GM12878 (cell line): ENCODE measurements around the gene METTL18. TPM values are rescaled to one million over a fixed set of nuclear protein-coding genes. Genes with fewer than 3 reads are reported as not detected.

Experiments used
- ATAC-seq: fragments of 200-7000 bp; cut with Tn5 transposase; 3 replicates; pipeline ENCODE4 v1.9.1; 2020; ENCODE audit warnings: mild to moderate bottlenecking, moderate library complexity
- BruUV-seq: library from RNA; stranded (reverse); fragments of 400-500 nt; replicated peaks from 2 replicates; lab custom pipeline; 2021; lab: Mats Ljungman, UMichigan
- CTCF ChIA-PET: fragments of 300-600 bp; sonication (Branson Sonifier 250); formaldehyde crosslinking; extraction: SDS; loops from one replicate; lab custom pipeline; 2021; ENCODE audit warnings: inconsistent platforms; lab: Yijun Ruan, JAX
- POLR2A ChIA-PET: fragments of 350-600 bp; formaldehyde crosslinking; extraction: SDS; loops from one replicate; lab custom pipeline; 2021; ENCODE audit warnings: inconsistent platforms; lab: Charles Lee
- RAD21 ChIA-PET: fragments of 300-600 bp; sonication (Branson Sonifier 250); formaldehyde crosslinking; loops from one replicate; lab custom pipeline; 2023; ENCODE audit warnings: antibody characterized with exemption; ENCODE audit not compliant: unreplicated experiment; lab: Charles Lee
- SMC1A ChIA-PET: fragments of 300-600 bp; sonication (Branson Sonifier 250); formaldehyde crosslinking; loops from one replicate; lab custom pipeline; 2023; ENCODE audit not compliant: unreplicated experiment, uncharacterized antibody; lab: Charles Lee
- DNase-seq: peaks from one replicate; pipeline ENCODE4 v3.0.0-alpha.2; 2011; ENCODE audit warnings: low read depth, low spot score
- FAIRE-seq: peaks from 3 replicates; lab custom pipeline; 2011; peaks lifted over from hg19 to GRCh38; lab: Jason Lieb, UNC
- H2AFZ ChIP-seq: 2 replicates; pipeline ENCODE4 v1.6.0; 2011; ENCODE audit warnings: low read depth, low read length, control low read depth; ENCODE audit not compliant: control insufficient read depth
- H3K27ac ChIP-seq: 2 replicates; pipeline ENCODE4 v1.5.1; 2011; ENCODE audit warnings: control low read depth; ENCODE audit not compliant: control insufficient read depth, insufficient read depth
- H3K27me3 ChIP-seq, 2 experiments: replicated peaks in 1 of 2; 2 replicates each; pipeline versions ENCODE4 v1.6.0 to v1.6.1; 2011; ENCODE audit warnings: low read length in 1 of 2; ENCODE audit not compliant: control insufficient read depth in 2 of 2, insufficient read depth in 2 of 2
- H3K36me3 ChIP-seq, 2 experiments: 2 replicates each; pipeline ENCODE4 v1.5.1; 2011; ENCODE audit warnings: low read length in 1 of 2; ENCODE audit not compliant: control insufficient read depth in 2 of 2, insufficient read depth in 2 of 2
- H3K4me1 ChIP-seq: 2 replicates; pipeline ENCODE4 v1.6.1; 2011; ENCODE audit warnings: mild to moderate bottlenecking, low read length, moderate library complexity, mixed read lengths; ENCODE audit not compliant: control insufficient read depth, insufficient read depth
- H3K4me2 ChIP-seq: 2 replicates; pipeline ENCODE4 v1.6.0; 2011; ENCODE audit warnings: control low read depth; ENCODE audit not compliant: control insufficient read depth, insufficient read depth
- H3K4me3 ChIP-seq: fragments of 200-600 bp; sonication (generic); 2 replicates; pipeline ENCODE4 v1.5.1; 2016
- H3K79me2 ChIP-seq: 2 replicates; pipeline ENCODE4 v1.6.0; 2011; ENCODE audit warnings: low read length; ENCODE audit not compliant: control insufficient read depth, insufficient read depth
- H3K9ac ChIP-seq: 2 replicates; pipeline ENCODE4 v1.8.0; 2011; ENCODE audit warnings: low read length, control low read depth, mixed read lengths; ENCODE audit not compliant: control insufficient read depth, insufficient read depth
- H3K9me3 ChIP-seq: replicated peaks from 3 replicates; pipeline ENCODE4 v1.5.1; 2011; ENCODE audit warnings: mild to moderate bottlenecking, low read length; ENCODE audit not compliant: control insufficient read depth, insufficient read depth
- H4K20me1 ChIP-seq: 2 replicates; pipeline ENCODE4 v1.6.0; 2011; ENCODE audit not compliant: control insufficient read depth, insufficient read depth
- EED ChIP-seq: sonication (generic); IDR thresholded peaks from 2 replicates; pipeline ENCODE4 v1.6.1; 2016; ENCODE audit warnings: antibody characterized with exemption, low read depth
- HDAC2 ChIP-seq: fragments of 200-600 bp; sonication (generic); IDR thresholded peaks from 2 replicates; pipeline ENCODE4 v1.6.1; 2017
- KDM1A ChIP-seq: fragments of 200-600 bp; sonication (generic); IDR thresholded peaks from 2 replicates; pipeline ENCODE4 v1.6.1; 2016; ENCODE audit warnings: borderline replicate concordance
- KLF5 ChIP-seq: fragments of 450-650 bp; IDR thresholded peaks from 2 replicates; pipeline ENCODE4 v1.6.1; 2014; ENCODE audit warnings: mild to moderate bottlenecking; ENCODE audit not compliant: partially characterized antibody
- NFXL1 ChIP-seq: fragments of 450-650 bp; IDR thresholded peaks from 2 replicates; pipeline ENCODE4 v1.6.1; 2017; ENCODE audit warnings: antibody characterized with exemption, mild to moderate bottlenecking, borderline replicate concordance
- PAX8 ChIP-seq: fragments of 450-650 bp; IDR thresholded peaks from 2 replicates; pipeline ENCODE4 v1.6.1; 2017; ENCODE audit warnings: mild to moderate bottlenecking, moderate library complexity
- RB1 ChIP-seq: fragments of 450-650 bp; formaldehyde crosslinking; IDR thresholded peaks from 2 replicates; pipeline ENCODE4 v1.6.1; 2017; ENCODE audit warnings: mild to moderate bottlenecking, borderline replicate concordance
- RELA ChIP-seq: fragments of 450-650 bp; IDR thresholded peaks from 2 replicates; pipeline ENCODE4 v1.8.0; 2014; ENCODE audit warnings: borderline replicate concordance; ENCODE audit not compliant: partially characterized antibody
- SMAD1 ChIP-seq: fragments of 450-650 bp; IDR thresholded peaks from 2 replicates; pipeline ENCODE4 v1.6.1; 2018; ENCODE audit warnings: mild to moderate bottlenecking, low read depth; ENCODE audit not compliant: partially characterized antibody
- SP1 ChIP-seq: IDR thresholded peaks from one replicate; pipeline ENCODE4 v1.6.1; 2011; ENCODE audit warnings: low read depth, low read length
- SRF ChIP-seq, 2 experiments: IDR thresholded peaks; 2 replicates each; pipeline ENCODE4 v1.6.1; 2011; ENCODE audit warnings: low read depth in 2 of 2, low read length in 2 of 2, mild to moderate bottlenecking in 1 of 2, moderate library complexity in 1 of 2
- TBL1XR1 ChIP-seq: IDR thresholded peaks from 2 replicates; pipeline ENCODE4 v1.6.1; 2012; ENCODE audit warnings: low read depth, low read length, improper control_type of control experiment
- ZNF274 ChIP-seq: IDR thresholded peaks from one replicate; pipeline ENCODE4 v1.8.0; 2011; ENCODE audit not compliant: insufficient read length, insufficient read depth
- ZNF384 ChIP-seq: IDR thresholded peaks from 2 replicates; pipeline ENCODE4 v1.6.1; 2012; ENCODE audit warnings: low read depth, mild to moderate bottlenecking, low read length, improper control_type of control experiment, borderline replicate concordance
- WGBS: methylation state at CpG from one replicate; pipeline ENCODE4 v1.1.6; 2016; ENCODE audit warnings: low lambda C conversion rate; ENCODE audit not compliant: insufficient replicate concordance, insufficient coverage; ENCODE audit errors: missing lambda C conversion rate; 5-methylcytosine and 5-hydroxymethylcytosine counted together
- in situ Hi-C: fragments of 300-500 bp; cut with MboI; formaldehyde crosslinking; loops from 9 replicates; pipeline ENCODE4 v1.14.3; 2018; ENCODE audit warnings: mixed read lengths
- intact Hi-C: fragments of 100-400 bp; cut with micrococcal nuclease; formaldehyde crosslinking; loops from one replicate; pipeline ENCODE4 v1.14.2; 2022; ENCODE audit not compliant: unreplicated experiment
- polyA plus RNA-seq, 11 experiments: library from polyadenylated mRNA; depleted of rRNA in 4 of 11; unstranded in 6 of 11; stranded (reverse) in 5 of 11; fragments of >200 nt; fragmentation: Nextera tagmentation in 4 of 11; fragmentation: Illumina TruSeq in 1 of 11; extraction: Ambion mirVana in 4 of 11; extraction: Trizol in 1 of 11; gene quantifications; 1 replicate in 1 of 11; 2 replicates in 10 of 11; pipeline versions ENCODE4 v1.2.1 to v1.2.3, GENCODE V29; 2011 to 2016; ENCODE audit warnings: inconsistent platforms in 2 of 11, missing spikeins in 2 of 11, low read depth in 1 of 11
- total RNA-seq, 4 experiments: library from RNA; depleted of rRNA in 3 of 4; stranded (reverse); fragments of >200 nt in 3 of 4; fragmentation: Illumina TruSeq in 1 of 4; extraction: Trizol in 1 of 4; gene quantifications; 2 replicates each; pipeline versions ENCODE4 v1.2.1 to v1.2.3, GENCODE V29; 2013 to 2021
- TF ChIP-seq, protein P1 (sequence below): fragments of 450-650 bp; IDR thresholded peaks from 2 replicates; pipeline ENCODE4 v1.6.1; 2017; ENCODE audit warnings: mild to moderate bottlenecking, moderate library complexity
- TF ChIP-seq, protein P2 (sequence below): fragments of 450-650 bp; IDR thresholded peaks from 2 replicates; pipeline ENCODE4 v1.6.1; 2018; ENCODE audit warnings: borderline replicate concordance, mild to moderate bottlenecking; ENCODE audit not compliant: partially characterized antibody
- TF ChIP-seq, protein P3 (sequence below): IDR thresholded peaks from 2 replicates; pipeline ENCODE4 v1.6.1; 2012; ENCODE audit warnings: mild to moderate bottlenecking, low read depth, low read length

Gene METTL18
- total and polyA plus RNA-seq, 10 of the 15 experiments (the other 5 are each of a cell fraction or from before 2014, with no cell fraction given) = 8.1 to 31.8 (median 12.8) TPM

DNA sequence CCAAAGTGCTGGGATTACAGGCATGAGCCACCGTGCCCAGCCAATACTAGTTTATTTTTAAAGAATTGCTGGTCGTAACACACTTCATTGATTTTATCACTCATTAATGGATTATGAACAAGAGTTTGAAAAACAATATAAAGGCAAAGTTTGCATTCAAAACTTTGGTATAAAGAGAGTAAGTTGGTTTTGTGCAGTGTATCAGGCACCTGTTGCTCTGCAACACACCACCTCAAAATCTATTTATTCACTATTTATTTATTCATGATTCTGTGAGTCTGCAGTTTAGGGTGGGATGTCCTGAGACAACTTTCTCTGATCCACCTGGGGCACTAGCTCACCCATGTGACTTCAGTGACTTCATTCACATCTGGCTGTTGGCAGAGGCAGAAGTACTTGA lies 10.2 kb upstream of the METTL18 start:
- Histone ChIP-seq H3K4me3 (no peak overlapping the region), H3K4me1 (no peaks in the 10 kb centered on the region), H3K27me3 (no peaks in the 10 kb centered on the region), H4K20me1 (no peaks in the 10 kb centered on the region), H3K79me2 (peaks cover 10% of the 10 kb centered on the region), H3K9me3 (no peaks in the 10 kb centered on the region), H3K36me3 (peaks cover 2 to 15% of the 10 kb centered on the region in 2 experiments), H2AFZ (no peak overlapping the region), H3K27ac (no peak overlapping the region), H3K4me2 (no peak overlapping the region), H3K9ac (no peak overlapping the region)
- DNase-seq = no peak
- ChIA-PET SMC1A (no interaction called here), POLR2A (no interaction called here), RAD21 (no interaction called here), CTCF (no interaction called here)
- intact Hi-C loops = no loop called here
- 98% methylated on average over 2 of the region's 2 CpGs for WGBS
- no peak for FAIRE-seq
- in situ Hi-C loops = no loop called here
- no peak for ATAC-seq
- BruUV-seq = no TSS peak
- TF ChIP-seq, protein P1, sequence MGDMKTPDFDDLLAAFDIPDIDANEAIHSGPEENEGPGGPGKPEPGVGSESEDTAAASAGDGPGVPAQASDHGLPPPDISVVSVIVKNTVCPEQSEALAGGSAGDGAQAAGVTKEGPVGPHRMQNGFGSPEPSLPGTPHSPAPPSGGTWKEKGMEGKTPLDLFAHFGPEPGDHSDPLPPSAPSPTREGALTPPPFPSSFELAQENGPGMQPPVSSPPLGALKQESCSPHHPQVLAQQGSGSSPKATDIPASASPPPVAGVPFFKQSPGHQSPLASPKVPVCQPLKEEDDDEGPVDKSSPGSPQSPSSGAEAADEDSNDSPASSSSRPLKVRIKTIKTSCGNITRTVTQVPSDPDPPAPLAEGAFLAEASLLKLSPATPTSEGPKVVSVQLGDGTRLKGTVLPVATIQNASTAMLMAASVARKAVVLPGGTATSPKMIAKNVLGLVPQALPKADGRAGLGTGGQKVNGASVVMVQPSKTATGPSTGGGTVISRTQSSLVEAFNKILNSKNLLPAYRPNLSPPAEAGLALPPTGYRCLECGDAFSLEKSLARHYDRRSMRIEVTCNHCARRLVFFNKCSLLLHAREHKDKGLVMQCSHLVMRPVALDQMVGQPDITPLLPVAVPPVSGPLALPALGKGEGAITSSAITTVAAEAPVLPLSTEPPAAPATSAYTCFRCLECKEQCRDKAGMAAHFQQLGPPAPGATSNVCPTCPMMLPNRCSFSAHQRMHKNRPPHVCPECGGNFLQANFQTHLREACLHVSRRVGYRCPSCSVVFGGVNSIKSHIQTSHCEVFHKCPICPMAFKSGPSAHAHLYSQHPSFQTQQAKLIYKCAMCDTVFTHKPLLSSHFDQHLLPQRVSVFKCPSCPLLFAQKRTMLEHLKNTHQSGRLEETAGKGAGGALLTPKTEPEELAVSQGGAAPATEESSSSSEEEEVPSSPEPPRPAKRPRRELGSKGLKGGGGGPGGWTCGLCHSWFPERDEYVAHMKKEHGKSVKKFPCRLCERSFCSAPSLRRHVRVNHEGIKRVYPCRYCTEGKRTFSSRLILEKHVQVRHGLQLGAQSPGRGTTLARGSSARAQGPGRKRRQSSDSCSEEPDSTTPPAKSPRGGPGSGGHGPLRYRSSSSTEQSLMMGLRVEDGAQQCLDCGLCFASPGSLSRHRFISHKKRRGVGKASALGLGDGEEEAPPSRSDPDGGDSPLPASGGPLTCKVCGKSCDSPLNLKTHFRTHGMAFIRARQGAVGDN = no peak
- TF ChIP-seq SP1 (no peak), EED (no peak), KDM1A (no peak), NFXL1 (no peak), RB1 (no peak), SRF (IDR thresholded peaks at IDR 0.05; ENCODE audit: low read depth in 2 of 2, low read length in 2 of 2) (no peak), RELA (no peak), TBL1XR1 (no peak), HDAC2 (no peak), PAX8 (no peak), SMAD1 (no peak), ZNF384 (no peak), KLF5 (no peak), ZNF274 (no peak)
- TF ChIP-seq, protein P2, sequence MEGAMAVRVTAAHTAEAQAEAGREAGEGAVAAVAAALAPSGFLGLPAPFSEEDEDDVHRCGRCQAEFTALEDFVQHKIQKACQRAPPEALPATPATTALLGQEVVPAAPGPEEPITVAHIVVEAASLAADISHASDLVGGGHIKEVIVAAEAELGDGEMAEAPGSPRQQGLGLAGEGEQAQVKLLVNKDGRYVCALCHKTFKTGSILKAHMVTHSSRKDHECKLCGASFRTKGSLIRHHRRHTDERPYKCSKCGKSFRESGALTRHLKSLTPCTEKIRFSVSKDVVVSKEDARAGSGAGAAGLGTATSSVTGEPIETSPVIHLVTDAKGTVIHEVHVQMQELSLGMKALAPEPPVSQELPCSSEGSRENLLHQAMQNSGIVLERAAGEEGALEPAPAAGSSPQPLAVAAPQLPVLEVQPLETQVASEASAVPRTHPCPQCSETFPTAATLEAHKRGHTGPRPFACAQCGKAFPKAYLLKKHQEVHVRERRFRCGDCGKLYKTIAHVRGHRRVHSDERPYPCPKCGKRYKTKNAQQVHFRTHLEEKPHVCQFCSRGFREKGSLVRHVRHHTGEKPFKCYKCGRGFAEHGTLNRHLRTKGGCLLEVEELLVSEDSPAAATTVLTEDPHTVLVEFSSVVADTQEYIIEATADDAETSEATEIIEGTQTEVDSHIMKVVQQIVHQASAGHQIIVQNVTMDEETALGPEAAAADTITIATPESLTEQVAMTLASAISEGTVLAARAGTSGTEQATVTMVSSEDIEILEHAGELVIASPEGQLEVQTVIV = no peak
- TF ChIP-seq, protein P3, sequence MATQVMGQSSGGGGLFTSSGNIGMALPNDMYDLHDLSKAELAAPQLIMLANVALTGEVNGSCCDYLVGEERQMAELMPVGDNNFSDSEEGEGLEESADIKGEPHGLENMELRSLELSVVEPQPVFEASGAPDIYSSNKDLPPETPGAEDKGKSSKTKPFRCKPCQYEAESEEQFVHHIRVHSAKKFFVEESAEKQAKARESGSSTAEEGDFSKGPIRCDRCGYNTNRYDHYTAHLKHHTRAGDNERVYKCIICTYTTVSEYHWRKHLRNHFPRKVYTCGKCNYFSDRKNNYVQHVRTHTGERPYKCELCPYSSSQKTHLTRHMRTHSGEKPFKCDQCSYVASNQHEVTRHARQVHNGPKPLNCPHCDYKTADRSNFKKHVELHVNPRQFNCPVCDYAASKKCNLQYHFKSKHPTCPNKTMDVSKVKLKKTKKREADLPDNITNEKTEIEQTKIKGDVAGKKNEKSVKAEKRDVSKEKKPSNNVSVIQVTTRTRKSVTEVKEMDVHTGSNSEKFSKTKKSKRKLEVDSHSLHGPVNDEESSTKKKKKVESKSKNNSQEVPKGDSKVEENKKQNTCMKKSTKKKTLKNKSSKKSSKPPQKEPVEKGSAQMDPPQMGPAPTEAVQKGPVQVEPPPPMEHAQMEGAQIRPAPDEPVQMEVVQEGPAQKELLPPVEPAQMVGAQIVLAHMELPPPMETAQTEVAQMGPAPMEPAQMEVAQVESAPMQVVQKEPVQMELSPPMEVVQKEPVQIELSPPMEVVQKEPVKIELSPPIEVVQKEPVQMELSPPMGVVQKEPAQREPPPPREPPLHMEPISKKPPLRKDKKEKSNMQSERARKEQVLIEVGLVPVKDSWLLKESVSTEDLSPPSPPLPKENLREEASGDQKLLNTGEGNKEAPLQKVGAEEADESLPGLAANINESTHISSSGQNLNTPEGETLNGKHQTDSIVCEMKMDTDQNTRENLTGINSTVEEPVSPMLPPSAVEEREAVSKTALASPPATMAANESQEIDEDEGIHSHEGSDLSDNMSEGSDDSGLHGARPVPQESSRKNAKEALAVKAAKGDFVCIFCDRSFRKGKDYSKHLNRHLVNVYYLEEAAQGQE = no peak
